RCC 7860 (cell line): ENCODE results near the gene HHLA2.
A peak's percentile ranks its signal among the peaks of the same experiment; 100 is the strongest.
"Not testable (repeated sequence)": the region's sequence is repeated elsewhere in the genome, so short reads cannot be mapped to it uniquely, and the experiment has no call there.

Experiments used
- DNase-seq: peaks from one replicate; pipeline ENCODE4 v3.0.0-alpha.2; 2015; ENCODE audit warnings: low spot score
- FAIRE-seq: peaks from 2 replicates; lab custom pipeline; 2012; peaks lifted over from hg19 to GRCh38; lab: Jason Lieb, UNC

HHLA2 gene, protein sequence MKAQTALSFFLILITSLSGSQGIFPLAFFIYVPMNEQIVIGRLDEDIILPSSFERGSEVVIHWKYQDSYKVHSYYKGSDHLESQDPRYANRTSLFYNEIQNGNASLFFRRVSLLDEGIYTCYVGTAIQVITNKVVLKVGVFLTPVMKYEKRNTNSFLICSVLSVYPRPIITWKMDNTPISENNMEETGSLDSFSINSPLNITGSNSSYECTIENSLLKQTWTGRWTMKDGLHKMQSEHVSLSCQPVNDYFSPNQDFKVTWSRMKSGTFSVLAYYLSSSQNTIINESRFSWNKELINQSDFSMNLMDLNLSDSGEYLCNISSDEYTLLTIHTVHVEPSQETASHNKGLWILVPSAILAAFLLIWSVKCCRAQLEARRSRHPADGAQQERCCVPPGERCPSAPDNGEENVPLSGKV

DNA sequence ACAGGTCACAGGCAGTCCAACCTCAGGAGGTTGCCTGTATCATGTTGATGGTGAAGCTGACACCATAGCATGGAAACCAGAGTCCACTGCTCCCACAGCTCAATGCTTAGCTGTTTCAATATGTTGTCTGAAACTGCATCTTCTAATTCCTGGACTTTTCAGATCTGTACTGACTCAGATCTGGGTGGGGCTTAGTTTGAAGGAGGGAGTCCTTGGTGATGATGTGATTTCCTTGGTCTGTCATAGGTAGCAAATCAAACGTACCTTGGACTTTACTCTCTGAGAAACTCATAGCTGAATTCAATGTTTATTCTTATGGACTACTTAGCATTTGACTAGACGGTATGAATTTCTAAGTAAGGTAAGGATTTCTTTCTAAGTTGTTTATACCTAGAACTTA lies at the start of gene HHLA2:
Gene HHLA2 (plus strand): TSS at position 310 of the 400 bp plus-strand sequence. CDS start 55,266 bp downstream, outside the sequence.
- no peak for FAIRE-seq
- peak; percentile 30 for DNase-seq

DNA sequence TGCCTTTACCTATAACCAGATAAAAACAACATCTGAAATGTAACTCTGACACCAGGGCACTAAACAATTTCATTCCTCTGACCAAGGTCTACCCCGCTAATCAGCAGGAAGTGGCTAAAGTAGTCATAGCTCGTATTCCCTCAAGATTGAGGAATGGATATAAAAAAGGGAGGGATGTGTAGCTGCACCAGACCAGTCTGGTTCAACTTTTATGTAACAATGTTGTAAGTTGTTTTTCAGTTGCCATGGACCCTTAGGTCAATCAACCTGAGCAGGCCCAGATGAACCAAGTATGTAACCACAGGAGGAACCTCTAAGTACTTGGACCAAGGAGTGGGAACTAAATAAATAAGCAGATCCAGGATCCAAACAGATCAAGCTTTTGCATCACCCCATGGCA lies 45.7 kb upstream of the HHLA2 start:
- no peak for DNase-seq
- FAIRE-seq: no peak

DNA sequence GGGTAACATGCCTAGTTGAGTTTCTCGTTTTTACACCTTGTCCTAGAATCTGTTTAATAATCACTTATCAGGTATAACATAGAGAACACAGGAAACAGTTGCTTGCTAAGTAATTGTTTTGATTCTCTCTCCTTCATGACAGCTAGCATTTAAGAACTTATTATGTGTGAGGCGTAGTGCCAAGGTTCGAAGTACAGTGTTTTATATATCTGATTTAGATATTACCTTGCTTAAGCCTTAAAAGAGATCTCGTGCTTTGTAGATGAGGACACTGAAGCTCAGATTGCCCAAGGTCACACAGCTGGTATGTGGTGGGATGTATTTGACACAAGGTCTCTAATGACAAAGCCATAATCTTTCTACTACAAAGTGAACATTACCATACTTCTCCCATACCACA lies 45.1 kb upstream of the HHLA2 start:
- FAIRE-seq: no peak
- no peak for DNase-seq

DNA sequence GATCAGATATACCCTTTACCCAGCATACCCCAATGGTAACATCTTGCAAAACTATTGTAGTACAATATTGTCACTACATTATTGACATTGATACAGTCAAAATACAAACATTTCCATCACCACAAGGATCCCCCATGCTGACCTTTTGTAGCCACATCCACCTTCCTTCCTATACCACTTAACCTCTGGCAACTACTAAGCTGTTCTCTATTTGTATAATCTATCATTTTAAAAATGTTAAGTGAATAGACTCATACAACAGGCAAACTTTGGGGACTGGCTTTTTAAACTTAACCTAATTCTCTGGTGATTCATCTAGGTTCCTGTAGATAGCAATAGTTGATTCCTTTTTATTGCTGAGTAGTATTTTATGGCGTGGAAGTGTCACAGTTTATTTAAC lies 44.5 kb upstream of the HHLA2 start:
- DNase-seq (no peak), FAIRE-seq (no peak)

DNA sequence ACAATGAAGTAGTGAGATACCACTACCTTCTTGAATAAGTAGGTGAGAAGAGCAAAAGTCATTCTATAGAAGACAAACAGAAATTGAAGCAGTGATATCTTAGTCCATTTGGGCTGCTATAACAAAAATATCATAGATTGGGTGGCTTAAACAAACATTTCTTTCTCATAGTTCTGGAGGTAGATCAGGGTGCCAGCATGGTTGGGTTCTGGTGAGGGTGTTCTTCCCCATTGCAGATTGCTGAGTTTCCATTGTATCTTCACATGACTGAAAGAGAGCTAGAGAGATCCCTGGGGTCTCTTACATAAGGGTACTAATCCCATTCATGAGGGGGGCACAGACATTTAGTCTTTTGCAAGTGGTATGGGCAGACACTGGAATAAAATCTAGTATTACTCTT lies 41.2 kb upstream of the HHLA2 start:
- no peak for DNase-seq
- FAIRE-seq: no peak

DNA sequence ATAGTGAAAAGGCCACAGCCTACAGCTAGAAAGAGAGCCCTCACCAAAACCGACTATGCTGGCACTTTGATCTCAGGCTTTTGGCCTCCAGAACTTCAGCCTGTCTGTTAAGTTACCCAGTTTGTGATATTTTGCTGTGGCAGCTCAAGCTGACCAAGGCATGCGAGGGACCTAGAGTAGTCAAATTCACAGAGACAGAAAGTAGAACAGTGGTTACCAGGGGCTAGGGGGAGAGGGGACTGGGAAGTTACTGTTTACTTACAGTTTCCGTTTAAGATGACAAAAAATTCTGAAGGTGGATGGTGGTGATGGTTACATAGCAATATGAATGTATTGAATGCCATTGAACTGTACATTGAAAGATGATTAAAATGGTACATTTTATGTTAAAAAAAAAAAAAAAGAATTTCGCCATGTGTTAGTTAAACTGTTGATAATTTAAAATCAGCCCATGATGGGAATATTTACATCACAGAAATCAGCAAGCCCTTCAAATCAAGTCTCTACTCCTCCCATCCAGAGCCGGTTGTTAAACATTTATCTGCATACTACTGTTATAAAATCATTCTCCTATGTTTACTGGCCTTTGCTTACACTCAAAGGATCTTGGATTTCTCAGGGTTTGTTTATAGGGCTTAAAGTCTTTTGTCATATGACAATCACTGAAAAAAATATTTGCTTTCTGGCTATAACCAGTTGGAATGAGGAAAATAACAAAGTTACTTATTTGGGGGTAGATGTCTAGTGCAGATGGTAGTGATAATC lies 31.6 kb upstream of the HHLA2 start:
- FAIRE-seq, DNase-seq: not testable (repeated sequence)

DNA sequence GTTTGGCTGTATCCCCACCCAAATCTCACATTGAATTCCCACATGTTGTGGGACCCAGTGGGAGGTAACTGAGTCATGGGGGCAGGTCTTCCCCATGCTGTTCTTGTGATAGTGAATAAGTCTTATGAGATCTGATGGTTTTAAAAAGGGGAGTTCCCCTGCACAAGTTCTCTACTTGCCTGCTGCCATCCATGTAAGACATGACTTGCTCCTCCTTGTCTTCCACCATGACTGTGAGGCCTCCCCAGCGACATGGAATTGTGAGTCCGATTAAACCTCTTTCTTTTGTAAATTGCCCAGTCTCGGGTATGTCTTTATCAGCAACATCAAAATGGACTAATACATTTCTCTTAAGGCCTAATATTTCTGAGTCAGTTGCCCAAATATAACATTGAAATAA lies 28.1 kb upstream of the HHLA2 start:
- FAIRE-seq, DNase-seq: not testable (repeated sequence)

DNA sequence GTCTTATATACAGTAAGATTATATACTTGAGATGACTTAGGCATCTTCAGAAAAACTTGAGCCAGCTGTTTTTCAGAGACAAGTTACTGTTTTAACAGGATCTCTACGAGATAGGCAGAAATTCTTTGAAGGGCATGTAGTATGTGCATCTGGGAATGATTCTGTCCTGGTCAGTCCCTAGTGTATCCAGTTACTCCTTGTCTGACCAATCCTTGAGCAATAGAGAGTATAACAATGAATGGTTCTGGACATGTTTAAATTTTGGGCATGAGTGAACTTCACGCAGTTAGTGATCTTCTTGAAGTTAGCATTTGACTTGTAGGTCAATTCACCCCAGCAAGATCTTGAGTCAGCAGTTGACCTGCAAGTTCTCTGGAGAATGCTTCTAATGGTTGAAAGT lies 24.7 kb upstream of the HHLA2 start:
- FAIRE-seq: no peak
- no peak for DNase-seq

DNA sequence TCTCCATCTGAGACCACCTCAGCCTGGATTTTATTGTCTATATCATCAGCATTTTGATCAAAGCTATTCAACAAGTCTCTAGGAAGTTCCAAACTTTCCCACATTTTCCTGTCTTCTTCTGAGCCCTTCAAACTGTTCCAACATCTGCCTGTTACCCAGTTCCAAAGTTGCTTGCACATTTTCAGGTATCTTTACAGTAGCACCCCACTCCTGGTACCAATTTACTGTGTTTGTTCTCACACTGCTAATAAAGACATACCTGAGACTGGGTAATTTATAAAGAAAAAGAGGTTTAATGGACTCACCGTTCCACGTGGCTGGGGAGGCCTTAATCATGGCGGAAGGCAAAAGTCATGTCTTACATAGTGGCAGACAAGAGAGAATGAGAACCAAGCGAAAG lies 17.3 kb upstream of the HHLA2 start:
- not testable (repeated sequence) for DNase-seq, FAIRE-seq

DNA sequence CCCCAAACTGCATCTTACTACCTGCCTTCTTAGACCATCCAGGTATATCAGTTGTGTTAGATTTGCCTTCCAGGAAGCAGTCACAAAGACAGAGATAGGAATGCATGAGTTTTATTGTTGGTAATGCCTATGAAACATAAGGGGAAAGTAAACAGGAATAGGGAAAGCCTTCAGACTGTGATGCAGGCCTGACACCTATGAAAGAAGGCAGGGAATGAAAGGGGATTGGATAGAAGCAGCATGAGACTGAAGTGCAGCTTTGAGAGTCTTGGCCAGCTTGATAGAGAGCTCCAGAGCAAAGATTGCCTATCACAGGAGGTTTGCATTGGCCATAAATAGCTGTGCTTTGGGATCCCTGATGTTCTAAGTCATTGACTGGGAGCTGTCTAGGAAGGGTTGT lies 15.9 kb upstream of the HHLA2 start:
- FAIRE-seq: no peak
- no peak for DNase-seq

DNA sequence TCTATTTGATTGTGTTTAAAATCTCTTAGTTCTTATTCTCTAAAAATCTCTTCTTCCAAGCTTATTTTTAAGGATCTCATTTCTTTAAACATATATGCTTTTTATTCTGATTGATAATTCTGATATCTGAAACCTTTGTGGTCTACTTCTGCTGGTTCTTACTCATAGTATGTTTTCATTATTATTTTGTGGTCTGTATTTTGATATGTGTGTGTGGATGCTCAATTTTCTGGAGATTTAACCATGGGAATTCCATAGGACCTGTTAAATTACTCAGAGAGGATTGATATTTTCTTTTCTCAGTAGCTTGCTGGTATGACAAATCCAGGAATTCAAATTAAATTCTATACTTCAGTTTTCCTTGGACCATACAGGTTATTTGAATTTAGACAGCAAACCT lies 14.7 kb upstream of the HHLA2 start:
- DNase-seq: no peak
- no peak for FAIRE-seq

DNA sequence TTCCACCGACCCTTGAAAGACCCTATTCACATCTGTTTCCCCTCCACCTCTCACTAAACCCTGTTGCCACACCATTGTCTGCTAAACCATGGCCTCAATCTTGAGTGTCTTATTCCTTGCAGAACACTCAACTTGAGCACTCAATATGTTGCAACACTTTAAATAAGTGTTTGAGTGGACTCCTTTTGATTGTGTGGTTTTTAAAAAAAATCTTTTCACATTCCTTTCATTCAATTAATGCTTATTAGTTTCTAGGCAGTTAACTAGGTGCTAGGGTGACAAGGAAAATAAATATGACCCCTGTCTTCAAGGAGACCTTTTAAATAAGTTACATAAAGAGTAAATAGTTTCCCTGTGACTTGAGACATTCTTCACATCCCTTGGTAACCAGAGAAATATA lies 13.3 kb upstream of the HHLA2 start:
- no peak for DNase-seq
- FAIRE-seq: no peak

DNA sequence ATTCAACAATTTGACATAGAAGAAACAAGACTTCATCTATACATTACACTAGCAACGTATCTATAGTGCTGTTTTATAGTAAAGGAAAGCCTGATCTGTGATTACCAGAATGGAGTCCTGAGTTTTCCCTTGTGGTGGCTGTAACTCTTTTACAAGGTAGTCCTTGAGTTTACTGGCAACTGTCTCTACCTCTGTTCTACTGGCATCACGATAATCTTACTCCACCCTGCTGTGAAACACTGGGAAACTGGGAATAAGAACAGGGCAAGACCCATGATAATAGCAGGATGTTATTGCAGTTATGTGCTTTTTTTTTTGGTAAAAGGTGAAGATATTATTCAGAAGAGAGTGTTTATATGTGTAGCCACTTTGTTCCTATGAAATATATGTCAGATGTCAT lies 12.4 kb upstream of the HHLA2 start:
- no peak for FAIRE-seq

DNA sequence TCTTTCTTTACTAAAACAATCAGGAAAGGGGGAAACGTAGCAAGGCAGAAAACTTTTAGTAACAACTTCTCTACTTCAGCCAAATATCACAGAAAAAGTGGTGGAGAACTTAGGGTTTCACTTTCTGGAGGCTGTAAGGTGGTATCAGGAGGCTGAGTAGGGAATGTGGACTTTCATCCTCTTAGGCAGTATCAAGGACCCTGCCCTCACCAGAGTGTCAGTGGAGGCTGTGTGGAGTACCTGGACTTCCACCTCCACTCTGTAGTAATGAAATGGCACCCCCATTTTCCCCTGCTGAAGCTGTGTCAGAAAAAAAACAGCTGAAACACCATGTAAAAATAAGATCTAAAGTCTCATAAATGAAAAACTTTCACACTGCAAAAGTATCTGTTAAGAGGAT lies 11.2 kb upstream of the HHLA2 start:
- no peak for FAIRE-seq
- DNase-seq: no peak

More for the DNA sequence above, 12.4 kb upstream of the HHLA2 start:
- no peak for DNase-seq

DNA sequence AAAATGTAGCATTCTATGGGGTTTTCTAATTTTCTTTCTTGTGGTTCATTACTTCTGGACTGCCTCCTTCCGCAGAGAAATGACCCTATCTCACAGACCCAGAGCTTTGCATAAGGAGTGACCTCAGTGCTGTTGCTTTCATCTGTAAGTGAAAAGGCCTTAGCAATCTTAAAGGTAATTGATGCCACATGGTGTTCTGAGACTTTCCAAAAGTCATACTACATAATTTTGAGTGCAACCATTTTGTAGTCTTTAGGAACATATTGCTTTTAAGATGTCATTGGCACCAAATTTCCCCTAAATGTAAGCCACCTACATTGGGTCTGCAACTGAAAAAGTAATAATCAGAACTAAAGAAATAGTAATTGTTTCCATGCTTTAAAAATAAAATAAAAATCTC lies 9.2 kb upstream of the HHLA2 start:
- DNase-seq: no peak

DNA sequence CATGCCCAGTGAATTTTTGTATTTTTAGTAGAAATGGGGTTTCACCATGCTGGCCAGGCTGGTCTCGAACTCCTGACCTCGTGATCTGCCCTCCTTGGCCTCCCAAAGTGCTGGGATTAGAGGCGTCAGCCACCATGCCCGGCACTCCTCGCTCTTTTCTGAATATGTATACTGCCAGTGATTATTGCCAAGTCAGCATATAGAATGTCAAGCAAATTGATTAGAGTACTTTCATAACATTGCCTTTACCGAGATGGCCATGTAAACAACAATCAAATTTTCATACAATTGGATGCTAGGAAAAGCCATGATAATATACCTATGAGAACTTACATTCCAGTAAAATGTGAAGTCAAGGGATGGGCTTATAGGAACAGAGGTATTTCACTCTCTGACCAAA lies 8.2 kb upstream of the HHLA2 start:
- not testable (repeated sequence) for FAIRE-seq, DNase-seq

More for the DNA sequence above, 9.2 kb upstream of the HHLA2 start:
- no peak for FAIRE-seq

DNA sequence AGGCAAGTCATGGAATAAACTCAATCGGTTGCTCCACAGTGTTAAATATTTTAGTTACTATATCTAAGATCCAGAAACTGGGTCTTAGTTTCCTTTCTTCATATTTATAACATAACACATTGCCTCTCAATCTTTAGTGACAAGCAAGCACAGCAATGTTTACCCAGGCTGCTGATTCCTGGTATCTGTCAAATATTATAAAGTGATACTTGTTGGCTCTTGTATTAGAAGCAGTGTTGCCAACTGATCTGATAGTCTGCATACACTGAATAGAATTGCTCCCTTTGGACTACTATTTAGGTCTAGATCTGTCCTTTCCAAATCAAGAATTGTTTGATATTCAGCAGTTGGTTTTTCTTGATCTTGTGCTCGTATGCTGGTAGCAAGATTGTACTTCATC lies 7.2 kb upstream of the HHLA2 start:
- no peak for FAIRE-seq
- no peak for DNase-seq

DNA sequence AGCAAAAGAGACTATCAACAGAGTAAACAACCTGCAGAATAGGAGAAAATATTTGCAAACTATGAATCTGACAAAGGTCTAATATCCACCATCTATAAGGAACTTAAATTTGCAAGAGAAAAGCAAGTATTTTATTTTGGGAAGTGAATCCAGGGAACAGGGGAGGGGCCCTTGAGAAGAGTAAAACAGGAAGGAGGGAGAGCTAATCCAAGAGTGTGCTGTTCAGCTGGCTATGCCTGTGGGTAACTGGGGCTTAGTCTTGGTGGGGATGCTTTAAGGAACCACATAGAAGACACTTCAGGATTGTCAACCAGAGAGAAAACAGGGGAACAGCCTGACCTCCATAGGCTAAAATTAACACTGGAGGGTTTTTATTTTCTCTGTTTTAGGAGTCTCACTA lies 3.9 kb upstream of the HHLA2 start:
- no peak for FAIRE-seq
- no peak for DNase-seq

DNA sequence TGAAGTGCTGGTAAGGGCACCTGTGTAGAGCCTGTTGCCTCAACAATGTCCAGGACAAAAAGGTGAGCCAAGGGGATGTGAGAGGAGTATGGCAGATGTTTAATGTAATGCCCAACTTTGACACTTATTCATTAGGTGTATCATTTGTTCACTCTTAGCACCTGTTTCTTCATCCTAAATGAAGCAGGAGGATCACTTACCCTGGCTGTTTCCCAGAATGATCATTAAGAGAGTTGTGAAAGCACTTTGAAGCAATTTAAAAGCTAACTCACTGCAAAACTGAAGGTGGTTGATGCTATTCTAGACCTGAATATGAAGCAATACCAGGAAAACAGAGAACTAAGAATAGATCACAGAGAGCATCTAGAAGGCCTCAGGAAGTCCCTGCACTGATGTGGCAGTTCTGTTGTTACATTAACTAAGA lies 3.4 kb upstream of the HHLA2 start:
- no peak for FAIRE-seq
- no peak for DNase-seq

DNA sequence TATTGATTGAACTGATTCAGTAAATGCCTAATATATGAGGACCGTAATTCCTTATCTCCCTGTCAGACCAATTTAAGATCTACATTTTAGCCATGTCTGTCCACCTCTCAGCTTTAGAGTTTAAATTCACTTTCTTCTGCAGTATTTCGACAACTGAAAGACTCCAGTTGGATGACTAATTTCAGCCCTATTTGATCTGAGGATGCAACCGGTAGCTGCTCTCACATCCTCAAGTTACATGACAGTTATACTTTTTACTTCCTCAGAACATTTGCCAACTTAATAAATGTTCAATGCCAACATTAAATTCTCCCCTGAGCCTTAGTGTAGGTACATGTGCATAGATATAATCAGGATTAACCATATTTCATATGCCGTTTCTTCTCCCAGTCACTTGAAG lies 2.5 kb upstream of the HHLA2 start:
- FAIRE-seq (no peak), DNase-seq (no peak)

DNA sequence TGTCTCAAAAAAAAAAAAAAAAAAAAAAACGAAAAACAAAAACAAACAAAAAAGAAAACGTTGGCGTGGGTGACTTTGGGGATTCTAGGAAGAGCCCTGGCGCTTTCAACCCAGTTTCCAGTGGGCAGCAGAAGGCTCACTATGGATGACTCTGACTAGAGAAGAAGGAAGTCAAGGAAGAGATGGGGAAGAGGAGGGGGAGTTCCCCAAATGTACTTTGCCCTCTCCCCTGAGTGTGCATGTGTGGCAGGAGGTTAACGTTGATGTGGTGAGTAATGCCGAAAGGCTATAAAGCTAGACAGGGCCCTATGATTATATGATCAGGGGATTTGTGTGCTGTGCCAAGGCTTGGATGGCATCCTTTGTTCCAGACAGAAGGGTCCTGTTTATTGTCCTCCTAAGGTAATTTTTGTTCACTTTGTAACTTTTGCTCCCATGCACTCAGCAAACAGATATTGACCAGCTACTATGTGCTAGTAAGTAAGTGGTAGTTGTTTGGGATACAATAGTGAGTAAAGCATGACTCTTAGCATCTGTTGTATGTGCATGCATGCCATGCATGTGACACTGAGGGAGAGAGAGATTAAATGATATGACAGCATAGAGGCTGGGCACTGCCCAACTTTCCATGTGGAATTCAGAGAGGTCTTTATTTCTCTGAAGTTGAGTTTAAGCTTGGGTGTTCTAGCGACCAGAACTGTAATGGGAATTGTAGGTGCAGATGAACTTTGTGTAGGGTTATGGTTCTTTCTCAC lies 750 bp upstream of the HHLA2 start:
- FAIRE-seq (no peak), DNase-seq (no peak)
